Upper lobe of right lung (tissue), 1 donor: Measurements from ENCODE around the gene SRM. TPM values are rescaled to one million over a fixed set of nuclear protein-coding genes. Genes with fewer than 3 reads are reported as not detected.

Experiments used
- ATAC-seq: fragments of 200-7000 bp; cut with Tn5 transposase; one replicate; pipeline ENCODE4 v1.9.1; 2020; ENCODE audit warnings: mild to moderate bottlenecking, moderate library complexity
- DNase-seq: peaks from one replicate; pipeline ENCODE4 v3.0.0-alpha.2; 2020
- H3K27ac ChIP-seq: fragments of 200-600 bp; one replicate; pipeline ENCODE4 v1.8.0; 2022
- H3K27me3 ChIP-seq: fragments of 200-600 bp; one replicate; pipeline ENCODE4 v1.8.0; 2022; ENCODE audit warnings: mild to moderate bottlenecking
- H3K36me3 ChIP-seq: fragments of 200-600 bp; one replicate; pipeline ENCODE4 v1.8.0; 2022
- H3K4me1 ChIP-seq: fragments of 200-600 bp; one replicate; pipeline ENCODE4 v1.8.0; 2022
- H3K4me3 ChIP-seq: fragments of 200-600 bp; one replicate; pipeline ENCODE4 v1.8.0; 2022; ENCODE audit warnings: mild to moderate bottlenecking
- H3K9me3 ChIP-seq: fragments of 200-600 bp; one replicate; pipeline ENCODE4 v1.8.0; 2022
- intact Hi-C: fragments of 100-400 bp; cut with DNase I; formaldehyde crosslinking; loops from one replicate; pipeline ENCODE4 v1.11.0; 2022
- total RNA-seq: library from RNA; stranded (reverse); fragmentation: NEBNext Ultra II Directional; extraction: Animal tissue kit (Norgen Biotek cat#: 25700); gene quantifications from one replicate; pipeline ENCODE4 v1.2.1, GENCODE V29; 2021
- TF ChIP-seq, protein P1 (sequence below): fragments of 200-600 bp; IDR thresholded peaks from one replicate; pipeline ENCODE4 v1.8.0; 2022; ENCODE audit warnings: antibody characterized with exemption
- donor health status: DM: no; HTN: yes; CAD: no; lungs with severe emphysema.

SRM gene
- total RNA-seq, 1 donor from 2014 or later = 46.1 TPM

DNA sequence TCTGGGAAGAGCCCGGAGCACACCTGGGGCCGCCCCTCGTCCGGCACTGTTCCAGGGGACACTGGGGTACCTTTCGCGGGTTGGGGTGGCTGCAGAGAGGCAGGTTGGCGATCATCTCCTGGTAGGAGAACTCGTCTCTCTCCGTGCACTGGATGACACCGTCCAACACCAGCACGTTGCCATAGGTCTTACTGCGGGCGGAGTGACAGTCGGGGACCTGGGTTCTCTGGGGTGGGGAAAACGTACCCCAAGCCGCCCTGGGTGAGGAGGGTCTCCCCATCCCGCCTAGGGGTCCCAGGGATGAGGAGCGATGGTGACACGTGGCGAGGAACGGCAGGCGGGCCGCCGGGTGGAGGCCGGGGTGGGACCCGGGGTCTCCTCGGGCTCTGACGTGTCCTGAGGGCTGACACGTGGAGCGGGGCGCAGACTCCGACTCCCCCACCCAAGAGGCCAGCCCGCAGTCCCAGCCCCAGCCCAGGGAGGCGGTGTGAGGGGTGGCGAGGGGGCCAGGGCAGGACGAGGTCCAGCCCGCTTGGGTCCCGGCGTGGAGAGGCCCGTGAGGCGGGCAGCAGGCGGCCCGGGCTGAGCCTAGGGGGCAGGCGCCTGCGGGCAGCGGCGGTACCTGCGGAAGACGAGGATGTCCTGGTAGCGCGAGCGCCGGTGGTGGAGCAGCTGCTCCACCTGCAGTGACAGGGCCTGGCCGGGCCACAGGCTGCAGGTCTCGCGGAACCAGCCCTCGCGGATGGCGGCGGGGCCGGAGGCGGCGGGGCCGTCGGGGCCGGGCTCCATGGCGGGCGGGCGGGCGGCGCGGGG, 457 bp downstream of the SRM start:
- ATAC-seq (no peak), DNase-seq (peak; percentile 75)
- Histone ChIP-seq H3K4me1 (peaks cover 20% of the 10 kb centered on the region), H3K36me3 (peaks cover 22% of the 10 kb centered on the region), H3K27me3 (no peaks in the 10 kb centered on the region), H3K4me3 (peak overlapping the region; percentile 96), H3K9me3 (no peaks in the 10 kb centered on the region), H3K27ac (peak overlapping the region; percentile 55)
- TF ChIP-seq, protein P1, sequence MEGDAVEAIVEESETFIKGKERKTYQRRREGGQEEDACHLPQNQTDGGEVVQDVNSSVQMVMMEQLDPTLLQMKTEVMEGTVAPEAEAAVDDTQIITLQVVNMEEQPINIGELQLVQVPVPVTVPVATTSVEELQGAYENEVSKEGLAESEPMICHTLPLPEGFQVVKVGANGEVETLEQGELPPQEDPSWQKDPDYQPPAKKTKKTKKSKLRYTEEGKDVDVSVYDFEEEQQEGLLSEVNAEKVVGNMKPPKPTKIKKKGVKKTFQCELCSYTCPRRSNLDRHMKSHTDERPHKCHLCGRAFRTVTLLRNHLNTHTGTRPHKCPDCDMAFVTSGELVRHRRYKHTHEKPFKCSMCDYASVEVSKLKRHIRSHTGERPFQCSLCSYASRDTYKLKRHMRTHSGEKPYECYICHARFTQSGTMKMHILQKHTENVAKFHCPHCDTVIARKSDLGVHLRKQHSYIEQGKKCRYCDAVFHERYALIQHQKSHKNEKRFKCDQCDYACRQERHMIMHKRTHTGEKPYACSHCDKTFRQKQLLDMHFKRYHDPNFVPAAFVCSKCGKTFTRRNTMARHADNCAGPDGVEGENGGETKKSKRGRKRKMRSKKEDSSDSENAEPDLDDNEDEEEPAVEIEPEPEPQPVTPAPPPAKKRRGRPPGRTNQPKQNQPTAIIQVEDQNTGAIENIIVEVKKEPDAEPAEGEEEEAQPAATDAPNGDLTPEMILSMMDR = no peak
- intact Hi-C loops = no loop called here

DNA sequence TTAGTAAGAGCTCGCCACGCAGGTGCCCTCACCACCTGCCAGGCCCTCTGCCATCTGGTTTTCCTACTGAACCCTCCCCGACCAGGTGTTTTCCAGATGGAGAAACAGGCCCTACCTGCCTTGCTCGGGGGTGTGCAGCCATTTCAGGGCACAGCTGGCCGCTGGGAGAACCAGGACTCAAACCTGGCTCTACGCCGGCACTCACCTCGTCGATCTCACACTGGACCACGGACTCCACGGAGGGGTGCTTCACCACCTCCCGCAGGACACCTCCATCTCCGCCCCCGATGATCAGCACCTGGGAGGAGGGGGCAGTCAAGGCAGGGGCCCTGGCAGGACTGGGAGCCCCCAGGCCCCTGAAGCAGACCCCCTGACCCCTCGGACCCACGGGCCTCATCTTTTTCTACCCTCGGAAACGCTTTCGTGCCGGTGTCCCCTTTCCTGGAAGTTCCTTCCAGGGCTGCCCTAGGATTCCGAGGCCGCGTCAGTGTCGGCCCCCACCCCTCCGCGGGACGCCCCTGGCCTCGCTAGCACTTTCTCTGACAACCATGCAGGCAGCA, 1.1 kb downstream of the SRM start:
- H3K4me3 ChIP-seq = peak overlapping the region; percentile 96
- ATAC-seq (no peak), DNase-seq (no peak)
- TF ChIP-seq, protein P1 = no peak
- peaks cover 23% of the 10 kb centered on the region for H3K36me3 ChIP-seq
- intact Hi-C loops = no loop called here
- H3K27me3 ChIP-seq = no peaks in the 10 kb centered on the region
- no peak overlapping the region for H3K27ac ChIP-seq
- H3K9me3 ChIP-seq = no peaks in the 10 kb centered on the region
- H3K4me1 ChIP-seq = peaks cover 20% of the 10 kb centered on the region

DNA sequence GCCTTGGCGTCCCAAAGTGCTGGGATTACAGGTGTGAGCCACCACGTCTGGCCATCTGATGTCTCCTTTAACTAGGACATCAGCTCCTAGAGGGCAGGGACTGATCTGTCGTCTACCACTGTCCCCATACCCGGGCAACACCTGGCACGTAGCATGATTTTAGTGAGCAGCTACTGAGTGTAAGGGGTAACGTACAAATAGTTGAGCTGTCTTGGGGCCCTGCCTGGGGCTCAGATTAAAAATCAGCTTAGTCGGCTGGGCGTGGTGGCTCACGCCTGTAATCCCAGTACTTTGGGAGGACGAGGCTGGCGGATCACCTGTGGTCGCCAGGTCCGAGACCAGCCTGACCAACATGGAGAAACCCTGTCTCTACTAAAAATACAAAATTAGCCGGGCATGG, 1.8 kb downstream of the SRM start:
- no peaks in the 10 kb centered on the region for H3K9me3 ChIP-seq
- ATAC-seq = no peak
- no peaks in the 10 kb centered on the region for H3K27me3 ChIP-seq
- DNase-seq = no peak
- intact Hi-C loops = no loop called here
- no peak overlapping the region for H3K27ac ChIP-seq
- peaks cover 23% of the 10 kb centered on the region for H3K36me3 ChIP-seq
- no peak overlapping the region for H3K4me3 ChIP-seq
- H3K4me1 ChIP-seq = peaks cover 20% of the 10 kb centered on the region
- TF ChIP-seq, protein P1 = no peak

DNA sequence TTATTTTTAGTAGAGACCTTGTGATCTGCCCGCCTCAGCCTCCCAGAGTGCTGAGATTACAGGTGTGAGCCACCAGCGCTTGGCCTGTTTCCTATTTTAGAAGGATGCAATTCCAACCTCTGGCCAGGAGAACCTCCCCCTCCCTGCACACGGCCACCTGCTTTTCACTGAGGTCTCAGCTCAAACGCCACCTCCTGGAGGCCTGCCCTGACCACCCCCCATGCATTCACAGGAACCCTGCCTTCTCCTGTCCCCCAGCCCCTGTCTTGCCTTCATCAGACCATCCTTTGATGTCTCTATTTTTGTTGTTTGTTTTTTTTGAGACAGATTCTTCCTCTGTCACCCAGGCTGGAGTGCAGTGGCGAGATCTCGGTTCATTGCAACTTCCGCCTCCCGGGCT, 2.3 kb downstream of the SRM start:
- intact Hi-C loops = no loop called here
- no peak for DNase-seq
- H3K27me3 ChIP-seq = no peaks in the 10 kb centered on the region
- H3K27ac ChIP-seq = no peak overlapping the region
- H3K36me3 ChIP-seq = peaks cover 23% of the 10 kb centered on the region
- H3K9me3 ChIP-seq = no peaks in the 10 kb centered on the region
- peaks cover 20% of the 10 kb centered on the region for H3K4me1 ChIP-seq
- ATAC-seq = no peak
- TF ChIP-seq, protein P1 = no peak
- H3K4me3 ChIP-seq = no peak overlapping the region

DNA sequence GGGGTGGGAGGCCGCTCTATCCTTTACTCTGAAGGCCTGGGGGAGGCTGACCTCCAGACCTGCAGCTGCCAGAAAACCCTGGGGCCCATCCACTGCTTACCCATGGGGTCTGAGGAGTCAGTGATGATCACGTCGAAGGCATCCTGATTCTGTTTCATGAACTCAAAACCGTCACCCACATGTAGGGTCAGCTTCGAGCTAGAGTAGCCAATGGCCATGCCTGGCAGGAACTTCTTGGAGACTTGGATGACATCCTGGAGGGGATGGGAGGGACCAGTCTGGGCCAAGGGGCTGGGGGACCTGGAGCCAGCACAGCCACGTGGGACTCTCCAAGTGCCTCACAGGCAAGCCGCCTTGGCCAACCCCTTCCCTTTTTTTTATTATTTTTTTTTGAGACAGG, 3.3 kb downstream of the SRM start:
- Histone ChIP-seq H3K36me3 (peaks cover 23% of the 10 kb centered on the region), H3K27me3 (no peaks in the 10 kb centered on the region), H3K27ac (no peak overlapping the region), H3K4me1 (peaks cover 19% of the 10 kb centered on the region), H3K9me3 (no peaks in the 10 kb centered on the region), H3K4me3 (no peak overlapping the region)
- DNase-seq (no peak), ATAC-seq (no peak)
- TF ChIP-seq, protein P1 = no peak
- intact Hi-C loops = no loop called here
